Tibial nerve (tissue), 4 donors: ENCODE results near the gene NAT16.

ENCODE experiments used
- CTCF ChIP-seq, 5 experiments: fragments of 200-600 bp in 3 of 5; fragments of 450-650 bp in 2 of 5; sonication (generic) in 3 of 5; IDR thresholded peaks; one replicate each; pipeline ENCODE4 v1.5.1; 2016 to 2019; ENCODE audit warnings: antibody characterized with exemption in 5 of 5, mild to moderate bottlenecking in 3 of 5, moderate library complexity in 2 of 5
- EP300 ChIP-seq, 2 donors: sonication (generic); formaldehyde crosslinking; IDR thresholded peaks; one replicate each; pipeline ENCODE4 v1.6.1; 2017; ENCODE audit warnings: antibody characterized with exemption in 2 of 2, mild to moderate bottlenecking in 1 of 2
- POLR2A ChIP-seq, 2 donors: fragments of 450-650 bp; IDR thresholded peaks; one replicate each; pipeline ENCODE4 v1.6.1; 2017; ENCODE audit warnings: antibody characterized with exemption in 2 of 2, mild to moderate bottlenecking in 2 of 2, moderate library complexity in 2 of 2

- TF ChIP-seq CTCF (IDR thresholded peaks at IDR 0.05) (no peak), EP300 (IDR thresholded peaks at IDR 0.05) (no peak), POLR2A (IDR thresholded peaks at IDR 0.05) (no peak)
These were observed at the start of gene NAT16 for GRCh38 chr7:101180130-101180755.
